ENCODE results near the gene FOXO3. TPM values are rescaled to one million over a fixed set of nuclear protein-coding genes. Genes with fewer than 3 reads are reported as not detected.

The FOXO3 gene
- total RNA-seq, 2 experiments from 2014 or later: 7.5 to 9.0 TPM

DNA sequence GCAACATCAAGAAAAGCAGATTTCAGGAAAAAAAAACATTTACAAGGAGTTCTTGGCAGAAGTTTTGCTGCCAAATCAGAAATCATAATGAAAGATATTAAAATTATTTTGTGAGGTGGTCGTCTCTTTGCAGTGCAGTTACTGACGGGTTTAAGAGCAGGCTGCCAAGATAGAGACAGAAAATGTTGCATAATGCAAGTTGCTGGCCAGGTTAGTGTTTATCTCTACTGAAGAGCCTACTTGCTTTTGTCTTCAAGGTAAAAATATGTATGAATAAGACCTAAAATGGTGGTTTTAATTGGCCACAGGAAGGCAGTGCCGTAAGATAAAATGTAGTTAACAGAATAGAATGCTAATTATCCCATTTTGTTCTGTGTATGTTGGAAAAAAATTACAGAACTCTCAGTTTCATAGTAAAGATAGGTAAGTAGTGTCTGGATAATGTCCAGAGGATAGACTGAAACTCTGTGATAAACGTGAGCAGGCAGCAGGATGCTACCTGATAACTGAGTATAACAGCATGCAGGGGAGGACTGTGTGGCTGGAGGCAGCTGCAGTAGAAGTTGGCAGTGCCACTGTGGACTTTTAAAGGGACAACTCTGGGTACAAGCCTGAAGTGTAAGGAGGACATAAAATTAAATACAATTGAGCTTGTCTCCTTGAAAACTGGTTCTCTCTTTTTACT lies 13.9 kb downstream of the FOXO3 start:
- no peaks in the 10 kb centered on the region for H3K9me3 Mint-ChIP-seq
- ChIA-PET CTCF (interaction anchor here (0.5 to 1.1 kb wide), 2 partner anchors 18 to 48 kb away, joined by 3 read pairs; no protein-coding TSS in a partner anchor), POLR2A (interaction anchor here (0.7 kb wide), 1 partner anchor 63 kb away, joined by 3 read pairs; no protein-coding TSS in a partner anchor)
- no peak overlapping the region for H3K4me3 Mint-ChIP-seq
- DNase-seq (no peak), ATAC-seq (no peak)
- intact Hi-C loops (cut with micrococcal nuclease): no loop called here
- no peak overlapping the region for H3K27ac Mint-ChIP-seq
- peaks cover 38% of the 10 kb centered on the region for H3K4me1 Mint-ChIP-seq (ENCODE audit: low read depth)
- TF ChIP-seq, protein P1, sequence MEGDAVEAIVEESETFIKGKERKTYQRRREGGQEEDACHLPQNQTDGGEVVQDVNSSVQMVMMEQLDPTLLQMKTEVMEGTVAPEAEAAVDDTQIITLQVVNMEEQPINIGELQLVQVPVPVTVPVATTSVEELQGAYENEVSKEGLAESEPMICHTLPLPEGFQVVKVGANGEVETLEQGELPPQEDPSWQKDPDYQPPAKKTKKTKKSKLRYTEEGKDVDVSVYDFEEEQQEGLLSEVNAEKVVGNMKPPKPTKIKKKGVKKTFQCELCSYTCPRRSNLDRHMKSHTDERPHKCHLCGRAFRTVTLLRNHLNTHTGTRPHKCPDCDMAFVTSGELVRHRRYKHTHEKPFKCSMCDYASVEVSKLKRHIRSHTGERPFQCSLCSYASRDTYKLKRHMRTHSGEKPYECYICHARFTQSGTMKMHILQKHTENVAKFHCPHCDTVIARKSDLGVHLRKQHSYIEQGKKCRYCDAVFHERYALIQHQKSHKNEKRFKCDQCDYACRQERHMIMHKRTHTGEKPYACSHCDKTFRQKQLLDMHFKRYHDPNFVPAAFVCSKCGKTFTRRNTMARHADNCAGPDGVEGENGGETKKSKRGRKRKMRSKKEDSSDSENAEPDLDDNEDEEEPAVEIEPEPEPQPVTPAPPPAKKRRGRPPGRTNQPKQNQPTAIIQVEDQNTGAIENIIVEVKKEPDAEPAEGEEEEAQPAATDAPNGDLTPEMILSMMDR (IDR thresholded peaks at IDR 0.05): no peak
- H3K27me3 Mint-ChIP-seq: no peaks in the 10 kb centered on the region
- peaks cover 22% of the 10 kb centered on the region for H3K36me3 Mint-ChIP-seq (ENCODE audit: low read depth)

DNA sequence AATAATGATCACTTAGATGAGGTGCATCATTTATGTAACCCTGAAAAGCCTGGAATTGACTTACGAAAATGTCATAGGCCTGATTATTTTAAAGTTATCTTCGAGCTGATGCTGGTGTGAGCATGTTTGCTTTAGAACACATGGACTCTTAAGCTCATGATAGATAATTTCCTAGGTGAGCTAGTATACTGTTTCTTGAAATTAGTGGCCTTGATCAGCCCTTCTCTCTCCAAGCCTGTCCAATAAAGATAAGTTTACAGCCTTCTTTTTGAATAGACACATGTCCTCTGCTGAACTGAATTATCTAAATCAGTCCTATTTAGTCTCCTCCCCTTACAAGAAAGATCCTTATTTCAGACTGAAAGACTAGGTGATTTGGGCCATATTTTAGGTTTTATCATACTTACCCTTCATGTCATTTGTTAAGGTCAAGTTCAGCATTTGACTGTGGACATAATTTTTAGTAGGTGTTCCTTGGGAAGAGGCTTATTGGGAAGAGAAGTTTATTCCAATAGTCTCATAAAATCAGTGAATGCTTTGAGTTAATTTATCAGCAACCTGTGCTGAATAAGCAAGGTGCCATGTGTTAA lies 15.3 kb downstream of the FOXO3 start:
- Mint-ChIP-seq H3K27ac (no peak overlapping the region), H3K4me1 (ENCODE audit: low read depth) (peaks cover 42% of the 10 kb centered on the region)

DNA sequence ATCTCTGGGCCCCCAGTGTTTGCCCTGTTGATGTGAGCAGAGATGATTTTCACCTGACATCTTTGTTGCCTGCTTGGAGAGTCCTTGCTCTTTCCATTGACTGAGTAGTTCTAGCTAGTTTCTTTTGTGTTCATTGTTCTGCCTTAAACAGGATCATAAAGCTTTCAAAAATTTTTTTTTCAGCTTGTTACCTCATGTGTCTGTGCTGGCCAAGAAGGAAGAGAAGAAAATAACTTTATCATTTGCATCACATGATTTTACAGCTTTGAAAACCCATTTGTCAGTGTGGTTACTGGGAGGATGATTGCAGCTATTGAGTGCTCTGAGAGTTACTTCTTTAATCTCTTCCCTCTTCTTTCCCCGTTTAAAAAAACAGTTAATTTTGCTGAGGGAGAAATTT lies 16.0 kb downstream of the FOXO3 start:
- Mint-ChIP-seq H3K9me3 (no peaks in the 10 kb centered on the region), H3K27me3 (no peaks in the 10 kb centered on the region), H3K36me3 (ENCODE audit: low read depth) (peaks cover 11% of the 10 kb centered on the region), H3K4me3 (no peak overlapping the region), H3K27ac (no peak overlapping the region), H3K4me1 (ENCODE audit: low read depth) (peaks cover 49% of the 10 kb centered on the region)
- DNase-seq (no peak), ATAC-seq (no peak)
- intact Hi-C loops (cut with micrococcal nuclease): no loop called here
- POLR2A ChIA-PET: interaction anchor here (1.6 kb wide), 1 partner anchor 18 kb away, joined by 4 read pairs; no protein-coding TSS in a partner anchor
- TF ChIP-seq, protein P1 (IDR thresholded peaks at IDR 0.05): no peak
- CTCF ChIA-PET: interaction anchor here (0.6 to 0.8 kb wide), 2 partner anchors 12 kb away, joined by 3 read pairs; no protein-coding TSS in a partner anchor

More for the DNA sequence above, 15.3 kb downstream of the FOXO3 start:
- ChIA-PET CTCF (interaction anchor here (0.8 kb wide), 3 partner anchors 12 to 497 kb away, joined by 3 read pairs; no protein-coding TSS in a partner anchor), POLR2A (interaction anchor here (1.6 kb wide), 1 partner anchor 17 kb away, joined by 4 read pairs; no protein-coding TSS in a partner anchor)
- Mint-ChIP-seq H3K36me3 (ENCODE audit: low read depth) (peaks cover 17% of the 10 kb centered on the region), H3K4me3 (no peak overlapping the region), H3K9me3 (no peaks in the 10 kb centered on the region), H3K27me3 (no peaks in the 10 kb centered on the region)
- DNase-seq: no peak
- TF ChIP-seq, protein P1 (IDR thresholded peaks at IDR 0.05): no peak
- intact Hi-C loops (cut with micrococcal nuclease): no loop called here
- no peak for ATAC-seq

DNA sequence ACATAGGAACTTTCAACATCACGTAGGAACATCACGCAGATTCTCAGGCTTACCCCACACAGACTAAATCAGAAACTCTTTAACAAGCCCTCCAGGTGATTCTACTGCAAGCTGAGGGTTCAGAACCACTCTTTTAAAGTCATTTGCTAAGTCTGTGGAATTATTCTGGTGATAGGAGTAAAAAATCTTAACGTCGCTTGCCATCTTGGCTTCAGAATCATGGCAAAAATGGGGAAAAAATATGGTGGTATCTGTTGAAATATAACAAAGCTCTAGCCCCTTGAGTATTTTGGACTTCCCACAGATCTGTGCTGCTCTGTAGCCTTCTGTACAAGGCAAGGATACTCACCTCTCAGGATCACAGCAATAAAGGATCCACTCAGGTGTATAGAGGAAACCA lies 17.4 kb downstream of the FOXO3 start:
- Mint-ChIP-seq H3K27ac (no peak overlapping the region), H3K36me3 (ENCODE audit: low read depth) (peaks cover 7% of the 10 kb centered on the region), H3K27me3 (no peaks in the 10 kb centered on the region), H3K9me3 (no peaks in the 10 kb centered on the region), H3K4me3 (no peak overlapping the region), H3K4me1 (ENCODE audit: low read depth) (peaks cover 62% of the 10 kb centered on the region)
- ChIA-PET CTCF (no interaction called here), POLR2A (interaction anchor here (1.0 to 1.1 kb wide), 2 partner anchors 11 to 16 kb away, joined by 3 to 5 read pairs; no protein-coding TSS in a partner anchor)
- intact Hi-C loops (cut with micrococcal nuclease): no loop called here
- TF ChIP-seq, protein P1 (IDR thresholded peaks at IDR 0.05): no peak
- no peak for ATAC-seq
- DNase-seq: no peak

Data from activated CD8-positive, alpha-beta T cell treated with anti-CD3 and anti-CD28 coated beads for 36 hours (primary cell).